Measurements from ENCODE around the gene B3GNT5.

GRCh38 chr3:183229178-183229577, 23.9 kb upstream of the B3GNT5 start:
- TF ChIP-seq, protein P1, sequence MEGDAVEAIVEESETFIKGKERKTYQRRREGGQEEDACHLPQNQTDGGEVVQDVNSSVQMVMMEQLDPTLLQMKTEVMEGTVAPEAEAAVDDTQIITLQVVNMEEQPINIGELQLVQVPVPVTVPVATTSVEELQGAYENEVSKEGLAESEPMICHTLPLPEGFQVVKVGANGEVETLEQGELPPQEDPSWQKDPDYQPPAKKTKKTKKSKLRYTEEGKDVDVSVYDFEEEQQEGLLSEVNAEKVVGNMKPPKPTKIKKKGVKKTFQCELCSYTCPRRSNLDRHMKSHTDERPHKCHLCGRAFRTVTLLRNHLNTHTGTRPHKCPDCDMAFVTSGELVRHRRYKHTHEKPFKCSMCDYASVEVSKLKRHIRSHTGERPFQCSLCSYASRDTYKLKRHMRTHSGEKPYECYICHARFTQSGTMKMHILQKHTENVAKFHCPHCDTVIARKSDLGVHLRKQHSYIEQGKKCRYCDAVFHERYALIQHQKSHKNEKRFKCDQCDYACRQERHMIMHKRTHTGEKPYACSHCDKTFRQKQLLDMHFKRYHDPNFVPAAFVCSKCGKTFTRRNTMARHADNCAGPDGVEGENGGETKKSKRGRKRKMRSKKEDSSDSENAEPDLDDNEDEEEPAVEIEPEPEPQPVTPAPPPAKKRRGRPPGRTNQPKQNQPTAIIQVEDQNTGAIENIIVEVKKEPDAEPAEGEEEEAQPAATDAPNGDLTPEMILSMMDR (conservative IDR thresholded peaks at IDR 0.05; ENCODE audit: low read depth in 2 of 2), result no peak
- TF ChIP-seq REST (IDR thresholded peaks at IDR 0.05; ENCODE audit: unreplicated experiment), result no peak
